GM19438 (cell line): ENCODE results near the gene LSAMP.

ENCODE experiments used
- ATAC-seq: cut with Tn5 transposase; IDR thresholded peaks from one replicate; pipeline ENCODE4 v1.9.1; 2021; ENCODE audit warnings: low read depth; ENCODE audit not compliant: unreplicated experiment

LSAMP gene

GRCh38 chr3:116179091-116179490, 266.2 kb downstream of the LSAMP start:
- ATAC-seq: no peak

- no peak for ATAC-seq
Measured at GRCh38 chr3:116176974-116177555, 268.2 kb downstream of the LSAMP start.

- no peak for ATAC-seq
Measured at GRCh38 chr3:116166121-116166520, 279.2 kb downstream of the LSAMP start.

- ATAC-seq: no peak
Measured at GRCh38 chr3:116165641-116166040, 279.6 kb downstream of the LSAMP start.

- no peak for ATAC-seq
Measured at GRCh38 chr3:116165135-116165534, 280.2 kb downstream of the LSAMP start.

- no peak for ATAC-seq
Measured at GRCh38 chr3:116164039-116164438, 281.2 kb downstream of the LSAMP start.

GRCh38 chr3:116161575-116162525, 283.4 kb downstream of the LSAMP start:
- ATAC-seq: no peak

GRCh38 chr3:116160594-116160993, 284.7 kb downstream of the LSAMP start:
- no peak for ATAC-seq

GRCh38 chr3:116155841-116156240, 289.4 kb downstream of the LSAMP start:
- ATAC-seq: no peak

GRCh38 chr3:116154389-116154788, 290.9 kb downstream of the LSAMP start:
- no peak for ATAC-seq

GRCh38 chr3:116153174-116153573, 292.1 kb downstream of the LSAMP start:
- ATAC-seq: no peak

- no peak for ATAC-seq
Measured at GRCh38 chr3:116150655-116151167, 294.6 kb downstream of the LSAMP start.

GRCh38 chr3:116148881-116149851, 296.1 kb downstream of the LSAMP start:
- no peak for ATAC-seq

GRCh38 chr3:116145613-116146012, 299.7 kb downstream of the LSAMP start:
- ATAC-seq: no peak

- no peak for ATAC-seq
Measured at GRCh38 chr3:116141724-116142123, 303.6 kb downstream of the LSAMP start.

GRCh38 chr3:116140100-116140689, 305.1 kb downstream of the LSAMP start:
- no peak for ATAC-seq

GRCh38 chr3:116139641-116140040, 305.6 kb downstream of the LSAMP start:
- ATAC-seq: no peak

GRCh38 chr3:116135457-116136085, 309.7 kb downstream of the LSAMP start:
- no peak for ATAC-seq

- no peak for ATAC-seq
Measured at GRCh38 chr3:116129187-116129946, 315.9 kb downstream of the LSAMP start.
